Upper lobe of left lung (tissue), 6 donors: ENCODE data around the gene SMYD3. TPM values are rescaled to one million over a fixed set of nuclear protein-coding genes. Genes with fewer than 3 reads are reported as not detected.

ENCODE experiments used
- ATAC-seq, 2 donors: fragments of 200-7000 bp; cut with Tn5 transposase; one replicate each; pipeline ENCODE4 v1.9.1; 2022; ENCODE audit warnings: mild to moderate bottlenecking in 2 of 2, moderate library complexity in 2 of 2; ENCODE audit not compliant: low FRiP score in 2 of 2
- DNase-seq, 2 donors: peaks; one replicate each; pipeline ENCODE4 v3.0.0-alpha.2; 2019 to 2020
- H3K27ac ChIP-seq, 4 donors: fragments of 200-600 bp; sonication (generic); one replicate each; pipeline ENCODE4 v1.5.1; 2016 to 2019
- H3K27me3 ChIP-seq, 4 donors: fragments of 200-600 bp; sonication (generic); one replicate each; pipeline ENCODE4 v1.5.1; 2017 to 2019
- H3K36me3 ChIP-seq, 4 donors: fragments of 200-600 bp; sonication (generic); one replicate each; pipeline ENCODE4 v1.5.1; 2016 to 2019
- H3K4me1 ChIP-seq, 4 donors: fragments of 200-600 bp; sonication (generic); one replicate each; pipeline ENCODE4 v1.5.1; 2018 to 2019
- H3K4me3 ChIP-seq, 4 donors: fragments of 200-600 bp; sonication (generic); one replicate each; pipeline ENCODE4 v1.5.1; 2017 to 2019; ENCODE audit warnings: mild to moderate bottlenecking in 2 of 4, moderate library complexity in 1 of 4
- H3K9me3 ChIP-seq, 4 donors: fragments of 200-600 bp; sonication (generic); one replicate each; pipeline ENCODE4 v1.5.1; 2018 to 2019
- EP300 ChIP-seq, 4 donors: sonication (generic); formaldehyde crosslinking; IDR thresholded peaks; one replicate each; pipeline ENCODE4 v1.5.1; 2017; ENCODE audit warnings: antibody characterized with exemption in 4 of 4, control low read depth in 2 of 4
- POLR2A ChIP-seq, 4 donors: fragments of 450-650 bp; IDR thresholded peaks; one replicate each; pipeline ENCODE4 v1.5.1; 2016 to 2017; ENCODE audit warnings: antibody characterized with exemption in 4 of 4, mild to moderate bottlenecking in 2 of 4
- POLR2AphosphoS5 ChIP-seq, 2 donors: sonication (generic); formaldehyde crosslinking; IDR thresholded peaks; one replicate each; pipeline ENCODE4 v1.5.1; 2017; ENCODE audit warnings: antibody characterized with exemption in 2 of 2
- WGBS, 2 donors: methylation state at CpG; one replicate each; pipeline ENCODE4 v1.1.5; 2017 to 2018; 5-methylcytosine and 5-hydroxymethylcytosine counted together
- total RNA-seq, 6 donors: library from RNA; depleted of rRNA in 4 of 6; stranded (reverse); fragments of >200 nt in 4 of 6; gene quantifications; one replicate each; pipeline versions ENCODE4 v1.1.0 to v1.2.1, GENCODE V29; 2016 to 2021
- TF ChIP-seq, protein P1 (sequence below), 6 experiments: fragments of 450-650 bp in 4 of 6; fragments of 200-600 bp in 2 of 6; sonication (generic) in 2 of 6; IDR thresholded peaks; one replicate each; pipeline ENCODE4 v1.5.1; 2016 to 2019; ENCODE audit warnings: antibody characterized with exemption in 6 of 6
- donor health status: DM: no; HTN: no; CAD: no; lungs with moderate emphysema.
- donor health status: DM: no; HTN: yes; CAD: no; lungs with severe emphysema.

SMYD3 gene
- total RNA-seq, 6 donors from 2014 or later, result 22.7 to 109 (median 34.0) TPM

DNA sequence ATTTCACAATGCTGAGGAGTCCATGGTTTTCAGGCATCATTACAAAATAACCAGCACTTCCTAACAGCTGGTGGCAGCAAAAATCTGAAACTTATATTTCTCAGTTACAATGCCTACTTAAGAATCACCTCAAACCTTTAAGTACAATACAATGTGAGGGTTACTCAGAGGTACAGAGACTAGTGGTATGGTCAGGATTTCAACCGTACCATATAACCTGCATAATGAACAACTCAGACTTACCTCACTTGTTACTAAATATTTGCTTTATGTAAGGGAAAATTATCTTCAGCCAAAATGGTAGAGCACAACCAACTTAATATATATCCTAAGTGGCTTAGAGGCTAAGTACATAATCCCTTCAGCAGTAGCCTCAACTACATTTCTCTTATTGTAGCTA, 344.5 kb downstream of the SMYD3 start:
- TF ChIP-seq POLR2A (IDR thresholded peaks at IDR 0.05), result no peak
- H3K4me1 ChIP-seq, result peaks cover 0 to 2% (median 0%) of the 10 kb centered on the region in 4 donors
- no peaks in the 10 kb centered on the region for H3K9me3 ChIP-seq
- H3K36me3 ChIP-seq, result no peaks in the 10 kb centered on the region
- H3K27me3 ChIP-seq, result no peaks in the 10 kb centered on the region
- ATAC-seq, result no peak
- 88 to 96% methylated on average over 1 of the region's 1 CpG for WGBS, 2 donors
- H3K27ac ChIP-seq, result no peak overlapping the region
- no peak overlapping the region for H3K4me3 ChIP-seq
- no peak for DNase-seq

DNA sequence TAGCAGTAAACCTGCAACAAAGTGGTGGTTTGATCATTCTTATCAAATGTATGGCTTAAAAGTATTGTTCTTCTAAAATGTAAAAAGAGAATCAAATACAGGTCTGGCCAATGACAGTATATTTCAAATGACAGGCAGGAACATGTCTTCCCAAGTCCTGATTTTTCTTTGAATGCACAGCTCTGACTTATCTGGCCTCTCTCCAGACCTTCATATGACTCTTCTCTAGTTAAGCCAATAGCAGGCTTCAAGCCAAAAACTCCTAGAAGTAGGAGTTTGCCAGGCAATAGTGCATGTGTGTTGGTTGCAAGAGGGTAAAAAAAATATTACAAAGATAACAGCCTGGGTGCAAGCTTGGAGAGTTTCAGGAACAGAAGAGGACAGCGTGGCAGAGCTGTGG, 345.5 kb downstream of the SMYD3 start:
- DNase-seq (no peak), ATAC-seq (no peak)
- no peaks in the 10 kb centered on the region for H3K36me3 ChIP-seq
- no peak overlapping the region for H3K27ac ChIP-seq
- H3K4me3 ChIP-seq, result no peak overlapping the region
- peaks cover 0 to 5% (median 0%) of the 10 kb centered on the region in 4 donors for H3K4me1 ChIP-seq
- WGBS, 2 donors, result 93 to 94% methylated on average over 1 of the region's 1 CpG
- TF ChIP-seq POLR2A (IDR thresholded peaks at IDR 0.05) (no peak), POLR2AphosphoS5 (IDR thresholded peaks at IDR 0.05) (no peak), EP300 (IDR thresholded peaks at IDR 0.05) (no peak)
- TF ChIP-seq, protein P1, sequence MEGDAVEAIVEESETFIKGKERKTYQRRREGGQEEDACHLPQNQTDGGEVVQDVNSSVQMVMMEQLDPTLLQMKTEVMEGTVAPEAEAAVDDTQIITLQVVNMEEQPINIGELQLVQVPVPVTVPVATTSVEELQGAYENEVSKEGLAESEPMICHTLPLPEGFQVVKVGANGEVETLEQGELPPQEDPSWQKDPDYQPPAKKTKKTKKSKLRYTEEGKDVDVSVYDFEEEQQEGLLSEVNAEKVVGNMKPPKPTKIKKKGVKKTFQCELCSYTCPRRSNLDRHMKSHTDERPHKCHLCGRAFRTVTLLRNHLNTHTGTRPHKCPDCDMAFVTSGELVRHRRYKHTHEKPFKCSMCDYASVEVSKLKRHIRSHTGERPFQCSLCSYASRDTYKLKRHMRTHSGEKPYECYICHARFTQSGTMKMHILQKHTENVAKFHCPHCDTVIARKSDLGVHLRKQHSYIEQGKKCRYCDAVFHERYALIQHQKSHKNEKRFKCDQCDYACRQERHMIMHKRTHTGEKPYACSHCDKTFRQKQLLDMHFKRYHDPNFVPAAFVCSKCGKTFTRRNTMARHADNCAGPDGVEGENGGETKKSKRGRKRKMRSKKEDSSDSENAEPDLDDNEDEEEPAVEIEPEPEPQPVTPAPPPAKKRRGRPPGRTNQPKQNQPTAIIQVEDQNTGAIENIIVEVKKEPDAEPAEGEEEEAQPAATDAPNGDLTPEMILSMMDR (IDR thresholded peaks at IDR 0.05), result no peak
- H3K27me3 ChIP-seq, result no peaks in the 10 kb centered on the region
- no peaks in the 10 kb centered on the region for H3K9me3 ChIP-seq

DNA sequence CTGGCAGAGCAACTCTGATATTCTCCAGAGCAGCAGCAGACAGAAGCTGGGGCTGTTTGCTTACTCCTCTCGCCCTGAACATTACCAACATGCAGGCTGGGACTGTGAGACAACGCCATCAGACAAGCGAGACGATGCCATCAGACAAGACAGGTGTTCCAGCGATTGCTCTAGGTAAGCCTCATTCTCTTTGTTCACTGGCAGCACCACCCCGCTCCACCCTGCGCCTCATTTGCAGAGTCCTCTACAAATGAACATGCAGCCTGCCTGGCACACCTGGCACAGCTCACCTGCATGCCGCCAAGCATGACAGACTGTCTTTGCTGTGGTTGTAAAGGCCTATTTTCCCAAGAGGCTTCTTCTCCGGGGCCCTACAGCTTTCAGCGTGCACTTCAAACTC, 346.2 kb downstream of the SMYD3 start:
- H3K36me3 ChIP-seq, result no peaks in the 10 kb centered on the region
- H3K27ac ChIP-seq, result no peak overlapping the region
- ATAC-seq, result no peak
- 99% methylated on average over 10 of the region's 10 CpGs for WGBS, 2 donors
- no peaks in the 10 kb centered on the region for H3K9me3 ChIP-seq
- TF ChIP-seq, protein P1 (IDR thresholded peaks at IDR 0.05), result no peak
- no peak for TF ChIP-seq POLR2AphosphoS5 (IDR thresholded peaks at IDR 0.05)
- TF ChIP-seq EP300 (IDR thresholded peaks at IDR 0.05), result no peak
- TF ChIP-seq POLR2A (IDR thresholded peaks at IDR 0.05), result no peak
- no peak overlapping the region for H3K4me3 ChIP-seq
- no peak for DNase-seq
- H3K27me3 ChIP-seq, result no peaks in the 10 kb centered on the region
- H3K4me1 ChIP-seq, result peaks cover 0 to 5% (median 0%) of the 10 kb centered on the region in 4 donors

DNA sequence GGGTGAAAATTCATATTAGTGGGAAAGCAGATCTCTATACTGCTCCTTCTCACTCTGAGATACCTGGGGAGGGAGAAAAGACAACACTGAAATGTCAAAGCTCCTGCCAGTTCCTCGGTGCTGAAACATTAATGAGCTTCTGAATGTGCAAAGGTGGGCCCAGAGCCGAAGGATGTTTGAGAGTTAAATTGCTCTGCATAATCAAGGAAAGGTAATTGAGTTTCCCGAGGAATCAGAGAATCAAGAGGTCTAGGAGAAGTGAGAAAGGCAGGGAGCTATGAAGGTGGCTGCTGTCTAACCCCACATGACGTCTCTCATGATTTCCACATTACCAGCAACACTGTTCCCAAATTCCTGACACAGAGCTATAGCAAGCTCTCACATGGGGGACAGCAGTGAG, 346.7 kb downstream of the SMYD3 start:
- Histone ChIP-seq H3K4me1 (peaks cover 0 to 5% (median 0%) of the 10 kb centered on the region in 4 donors), H3K27me3 (no peaks in the 10 kb centered on the region), H3K9me3 (no peaks in the 10 kb centered on the region), H3K27ac (no peak overlapping the region), H3K36me3 (no peaks in the 10 kb centered on the region), H3K4me3 (no peak overlapping the region)
- TF ChIP-seq POLR2A (IDR thresholded peaks at IDR 0.05) (no peak), POLR2AphosphoS5 (IDR thresholded peaks at IDR 0.05) (no peak)
- DNase-seq (no peak), ATAC-seq (no peak)
- WGBS, 2 donors, result 89 to 95% methylated on average over 4 of the region's 4 CpGs

DNA sequence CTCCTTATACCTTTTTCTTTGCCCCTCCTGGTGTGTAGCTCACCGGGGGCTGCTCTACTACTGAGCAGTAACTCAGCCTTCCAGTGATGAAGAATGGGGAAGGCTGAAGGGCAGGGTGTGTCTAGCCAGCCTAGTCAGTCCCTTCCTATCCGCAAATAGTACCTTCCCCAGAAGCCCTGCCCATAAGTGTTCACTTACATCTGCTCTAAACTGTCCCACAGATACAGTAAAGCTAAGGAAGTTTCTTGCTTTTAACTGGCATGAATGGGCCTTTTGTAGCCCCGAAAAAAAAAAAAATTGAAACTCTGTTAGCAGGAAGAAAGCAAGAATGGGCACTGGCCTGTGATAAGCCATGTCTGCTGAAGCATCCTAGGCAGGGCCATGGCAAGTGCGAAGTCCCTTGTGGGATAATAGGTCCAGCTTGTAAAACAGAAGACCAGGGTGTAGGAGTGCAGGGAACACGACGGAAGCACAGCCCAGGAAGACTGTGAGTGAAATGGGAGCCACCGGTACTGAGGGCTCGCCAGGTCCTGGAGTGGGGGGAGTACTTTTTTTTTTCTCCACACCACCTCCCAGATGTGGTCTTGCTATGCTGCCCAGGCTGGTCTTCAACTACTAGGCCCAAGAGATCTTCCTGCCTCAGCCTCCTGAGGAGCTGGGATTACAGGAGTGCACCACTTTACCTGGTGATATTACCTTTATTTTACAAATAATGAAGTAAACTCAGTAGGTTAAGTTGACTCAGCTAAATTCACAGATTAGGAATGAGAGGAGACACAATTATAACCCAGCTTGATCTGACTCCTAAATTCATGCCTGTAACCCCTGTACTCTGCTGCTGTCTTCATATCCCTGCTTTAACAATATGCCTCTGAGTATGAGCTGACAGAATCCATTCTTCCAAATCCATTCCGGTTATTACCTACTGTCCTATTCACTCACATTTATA, 347.5 kb downstream of the SMYD3 start:
- H3K4me1 ChIP-seq, result peaks cover 0 to 5% (median 0%) of the 10 kb centered on the region in 4 donors
- DNase-seq, result no peak
- H3K36me3 ChIP-seq, result no peaks in the 10 kb centered on the region
- H3K27ac ChIP-seq, result no peak overlapping the region
- no peak for TF ChIP-seq POLR2AphosphoS5 (IDR thresholded peaks at IDR 0.05)
- TF ChIP-seq POLR2A (IDR thresholded peaks at IDR 0.05), result no peak
- TF ChIP-seq, protein P1 (IDR thresholded peaks at IDR 0.05), result no peak
- no peak for TF ChIP-seq EP300 (IDR thresholded peaks at IDR 0.05)
- no peak overlapping the region for H3K4me3 ChIP-seq
- H3K9me3 ChIP-seq, result no peaks in the 10 kb centered on the region
- peak in 1 of 2 donors; percentile 63 for ATAC-seq
- 81 to 89% methylated on average over 9 of the region's 9 CpGs for WGBS, 2 donors
- H3K27me3 ChIP-seq, result no peaks in the 10 kb centered on the region
